ENCODE measurements around the gene SIX4. TPM values are rescaled to one million over a fixed set of nuclear protein-coding genes. Genes with fewer than 3 reads are reported as not detected.

Gene SIX4
- total and polyA plus RNA-seq, 7 donors, result 0.85 to 44.8 (median 26.1) TPM

GRCh38 chr14:60707858-60708257 lies 16.3 kb downstream of the SIX4 start:
- intact Hi-C loops (cut with DNase I), result no loop called here
- H3K36me3 ChIP-seq (ENCODE audit: insufficient read depth in 1 of 2, low read depth in 1 of 2), result no peaks in the 10 kb centered on the region
- H3K4me3 ChIP-seq, result no peak overlapping the region
- no peak for TF ChIP-seq CTCF (IDR thresholded peaks at IDR 0.05)
- ATAC-seq (no peak), DNase-seq (no peak)
- H3K27ac ChIP-seq, result no peak overlapping the region
- H3K9me3 ChIP-seq, result no peaks in the 10 kb centered on the region
- peaks cover 15% of the 10 kb centered on the region for H3K4me1 ChIP-seq
- 55 to 80% (median 57%) methylated on average over 3 of the region's 3 CpGs for WGBS, 3 donors
- H3K27me3 ChIP-seq (ENCODE audit: insufficient read depth in 3 of 3, low read length in 2 of 3), result no peaks in the 10 kb centered on the region

GRCh38 chr14:60705100-60705499 lies 19.1 kb downstream of the SIX4 start:
- H3K27me3 ChIP-seq (ENCODE audit: insufficient read depth in 3 of 3, low read length in 2 of 3), result no peaks in the 10 kb centered on the region
- H3K9me3 ChIP-seq, result peaks cover 4% of the 10 kb centered on the region
- H3K4me3 ChIP-seq, result no peak overlapping the region
- ATAC-seq (no peak), DNase-seq (no peak)
- H3K4me1 ChIP-seq, result peaks cover under 1% of the 10 kb centered on the region
- no peak overlapping the region for H3K27ac ChIP-seq
- TF ChIP-seq CTCF (IDR thresholded peaks at IDR 0.05), result no peak
- intact Hi-C loops (cut with DNase I), result no loop called here
- H3K36me3 ChIP-seq (ENCODE audit: insufficient read depth in 1 of 2, low read depth in 1 of 2), result no peaks in the 10 kb centered on the region

GRCh38 chr14:60700598-60700997 lies 23.6 kb downstream of the SIX4 start:
- H3K27me3 ChIP-seq (ENCODE audit: insufficient read depth in 3 of 3, low read length in 2 of 3), result no peaks in the 10 kb centered on the region
- intact Hi-C loops (cut with DNase I), result no loop called here
- no peaks in the 10 kb centered on the region for H3K4me1 ChIP-seq
- peaks cover 4% of the 10 kb centered on the region for H3K9me3 ChIP-seq
- no peak for TF ChIP-seq CTCF (IDR thresholded peaks at IDR 0.05)
- no peak overlapping the region for H3K27ac ChIP-seq
- H3K36me3 ChIP-seq (ENCODE audit: insufficient read depth in 1 of 2, low read depth in 1 of 2), result no peaks in the 10 kb centered on the region
- WGBS, 3 donors, result 90 to 96% (median 96%) methylated on average over 3 of the region's 3 CpGs
- no peak overlapping the region for H3K4me3 ChIP-seq
- ATAC-seq, result no peak
- DNase-seq, result no peak

GRCh38 chr14:60695327-60695726 lies 28.8 kb downstream of the SIX4 start:
- no peak for ATAC-seq
- intact Hi-C loops (cut with DNase I), result no loop called here
- H3K27ac ChIP-seq, result no peak overlapping the region
- no peak for DNase-seq
- H3K4me3 ChIP-seq, result no peak overlapping the region
- no peaks in the 10 kb centered on the region for H3K4me1 ChIP-seq
- no peaks in the 10 kb centered on the region for H3K9me3 ChIP-seq
- WGBS, 3 donors, result 85 to 89% (median 86%) methylated on average over 4 of the region's 4 CpGs
- H3K36me3 ChIP-seq (ENCODE audit: insufficient read depth in 1 of 2, low read depth in 1 of 2), result no peaks in the 10 kb centered on the region
- TF ChIP-seq CTCF (IDR thresholded peaks at IDR 0.05), result no peak
- H3K27me3 ChIP-seq (ENCODE audit: insufficient read depth in 3 of 3, low read length in 2 of 3), result no peaks in the 10 kb centered on the region

GRCh38 chr14:60691383-60692113 lies 32.6 kb downstream of the SIX4 start:
- no peaks in the 10 kb centered on the region for H3K36me3 ChIP-seq (ENCODE audit: insufficient read depth in 1 of 2, low read depth in 1 of 2)
- H3K4me3 ChIP-seq, result no peak overlapping the region
- no peaks in the 10 kb centered on the region for H3K27me3 ChIP-seq (ENCODE audit: insufficient read depth in 3 of 3, low read length in 2 of 3)
- H3K27ac ChIP-seq, result no peak overlapping the region
- ATAC-seq (no peak), DNase-seq (no peak)
- 88 to 90% (median 88%) methylated on average over 3 of the region's 3 CpGs for WGBS, 3 donors
- TF ChIP-seq CTCF (IDR thresholded peaks at IDR 0.05), result no peak
- intact Hi-C loops (cut with DNase I), result no loop called here
- H3K4me1 ChIP-seq, result no peaks in the 10 kb centered on the region
- no peaks in the 10 kb centered on the region for H3K9me3 ChIP-seq

Data from psoas muscle (tissue), 8 donors.